ENCODE data around the gene PPP2R2B.

Gene PPP2R2B

DNA sequence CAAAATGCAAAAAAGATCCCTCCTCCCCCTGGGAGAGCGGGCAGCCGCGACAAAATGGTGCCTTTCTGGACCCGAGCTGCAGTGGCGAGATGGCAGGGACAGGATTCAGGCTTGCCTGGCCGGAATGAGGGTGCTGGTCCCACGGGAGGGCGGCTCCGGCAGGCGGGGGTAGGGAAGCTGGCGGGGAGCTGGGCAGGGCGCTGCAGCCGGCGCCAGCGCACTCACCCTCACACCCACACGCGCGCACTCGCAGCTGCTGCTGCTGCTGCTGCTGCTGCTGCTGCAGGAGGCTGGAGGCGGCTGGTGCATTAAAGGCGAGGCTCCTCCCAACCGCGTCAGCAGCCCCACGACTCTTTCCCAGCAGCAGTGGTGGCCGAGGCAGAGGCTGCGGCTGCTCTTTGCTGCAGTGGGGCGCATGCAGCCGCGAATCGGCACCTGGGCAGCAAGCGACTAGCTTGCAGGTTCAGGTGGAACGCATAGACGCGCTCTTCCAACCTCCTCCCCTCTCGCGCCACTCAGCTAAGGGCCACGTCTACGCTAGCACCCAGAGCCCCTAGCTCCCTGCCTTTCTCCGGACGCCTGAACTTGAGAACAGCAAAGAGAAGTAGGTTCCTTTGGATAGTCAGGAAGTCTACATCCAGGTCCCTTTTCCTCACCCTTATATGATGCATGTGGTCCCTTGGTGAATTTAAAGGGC lies at the start of gene PPP2R2B:
PPP2R2B (minus strand) TSS at position 282 of the 697 bp plus-strand sequence.
- no peak within 1 kb of the TSS for H3K27ac Mint-ChIP-seq
- no peaks in the 10 kb centered on the region for H3K4me1 Mint-ChIP-seq
- H3K36me3 Mint-ChIP-seq (ENCODE audit: low read depth): no peaks in the 10 kb centered on the region
- no peak for TF ChIP-seq CTCF (IDR thresholded peaks at IDR 0.05)
- peaks cover 86% of the 10 kb centered on the region for H3K27me3 Mint-ChIP-seq (ENCODE audit: low read depth, poor library complexity)
- H3K4me3 Mint-ChIP-seq: peak within 1 kb of the TSS; percentile 89
- no peaks in the 10 kb centered on the region for H3K9me3 Mint-ChIP-seq
- peak; percentile 76 for DNase-seq

- peaks cover 3% of the 10 kb centered on the region for H3K4me1 Mint-ChIP-seq
- no peaks in the 10 kb centered on the region for H3K9me3 Mint-ChIP-seq
- H3K27ac Mint-ChIP-seq: no peak overlapping the region
- peaks cover 12% of the 10 kb centered on the region for H3K27me3 Mint-ChIP-seq (ENCODE audit: low read depth, poor library complexity)
- no peak for TF ChIP-seq CTCF (IDR thresholded peaks at IDR 0.05)
- DNase-seq: no peak
- no peaks in the 10 kb centered on the region for H3K36me3 Mint-ChIP-seq (ENCODE audit: low read depth)
- no peak overlapping the region for H3K4me3 Mint-ChIP-seq
Observed at GRCh38 chr5:146924132-146924531, 45.6 kb upstream of the PPP2R2B start.

GRCh38 chr5:146921225-146921624 lies 42.7 kb upstream of the PPP2R2B start:
- H3K27me3 Mint-ChIP-seq (ENCODE audit: low read depth, poor library complexity): peaks cover 12% of the 10 kb centered on the region
- peaks cover 5% of the 10 kb centered on the region for H3K4me1 Mint-ChIP-seq
- H3K4me3 Mint-ChIP-seq: no peak overlapping the region
- H3K9me3 Mint-ChIP-seq: no peaks in the 10 kb centered on the region
- no peak for TF ChIP-seq CTCF (IDR thresholded peaks at IDR 0.05)
- peak overlapping the region; percentile 46 for H3K27ac Mint-ChIP-seq
- H3K36me3 Mint-ChIP-seq (ENCODE audit: low read depth): no peaks in the 10 kb centered on the region
- DNase-seq: no peak

- no peak overlapping the region for H3K4me3 Mint-ChIP-seq
- H3K27me3 Mint-ChIP-seq (ENCODE audit: low read depth, poor library complexity): peaks cover 12% of the 10 kb centered on the region
- no peak overlapping the region for H3K27ac Mint-ChIP-seq
- no peaks in the 10 kb centered on the region for H3K9me3 Mint-ChIP-seq
- H3K36me3 Mint-ChIP-seq (ENCODE audit: low read depth): no peaks in the 10 kb centered on the region
- no peak for DNase-seq
- H3K4me1 Mint-ChIP-seq: peaks cover 5% of the 10 kb centered on the region
- TF ChIP-seq CTCF (IDR thresholded peaks at IDR 0.05): no peak
Observed at GRCh38 chr5:146920351-146920881, 41.9 kb upstream of the PPP2R2B start.

DNA sequence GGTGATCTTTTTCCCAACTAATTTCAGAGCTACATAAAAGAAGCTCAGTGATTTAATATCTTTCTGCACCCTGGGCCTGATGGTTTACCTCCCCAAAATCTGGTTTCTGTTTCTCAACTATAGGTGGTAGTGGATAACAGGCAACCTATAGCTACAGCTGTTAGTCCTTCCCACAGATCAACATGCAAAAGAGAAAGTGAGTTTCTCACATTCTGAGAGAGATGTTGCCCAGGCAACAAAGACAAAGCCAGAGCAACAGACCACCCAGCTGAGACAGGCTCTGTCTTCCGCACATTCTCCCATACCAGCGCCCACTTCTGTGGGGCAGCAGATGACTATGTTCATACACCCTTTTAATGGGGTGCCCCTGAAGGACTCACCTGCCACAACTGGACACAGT lies 40.7 kb upstream of the PPP2R2B start:
- no peak overlapping the region for H3K27ac Mint-ChIP-seq
- H3K9me3 Mint-ChIP-seq: no peaks in the 10 kb centered on the region
- H3K4me1 Mint-ChIP-seq: peaks cover 5% of the 10 kb centered on the region
- TF ChIP-seq CTCF (IDR thresholded peaks at IDR 0.05): no peak
- H3K4me3 Mint-ChIP-seq: no peak overlapping the region
- no peaks in the 10 kb centered on the region for H3K36me3 Mint-ChIP-seq (ENCODE audit: low read depth)
- peaks cover 18% of the 10 kb centered on the region for H3K27me3 Mint-ChIP-seq (ENCODE audit: low read depth, poor library complexity)
- DNase-seq: no peak

DNA sequence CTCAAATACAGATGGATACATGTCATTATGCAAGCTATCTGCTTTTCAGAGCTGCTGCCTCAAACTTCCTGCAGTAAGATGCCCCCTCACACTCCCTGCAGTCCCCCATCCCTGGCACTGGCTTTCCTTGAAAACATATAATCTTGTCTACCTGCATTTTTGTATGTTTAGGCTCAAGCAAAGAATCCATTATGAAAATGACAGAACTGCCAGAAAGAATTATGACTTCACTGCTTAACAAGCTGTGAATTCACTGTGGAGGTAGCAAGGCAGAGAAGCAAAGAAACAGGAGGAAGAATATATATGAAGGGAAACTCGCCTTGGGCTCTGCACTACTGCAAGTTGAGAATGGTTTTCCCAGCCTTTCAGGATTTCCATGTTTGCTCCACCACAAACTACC lies 39.4 kb upstream of the PPP2R2B start:
- H3K36me3 Mint-ChIP-seq (ENCODE audit: low read depth): no peaks in the 10 kb centered on the region
- H3K4me1 Mint-ChIP-seq: peaks cover 5% of the 10 kb centered on the region
- H3K27me3 Mint-ChIP-seq (ENCODE audit: low read depth, poor library complexity): peaks cover 16% of the 10 kb centered on the region
- TF ChIP-seq CTCF (IDR thresholded peaks at IDR 0.05): no peak
- H3K9me3 Mint-ChIP-seq: no peaks in the 10 kb centered on the region
- H3K4me3 Mint-ChIP-seq: no peak overlapping the region
- DNase-seq: no peak
- no peak overlapping the region for H3K27ac Mint-ChIP-seq

All from nephron progenitor cell (in vitro differentiated cells).